ENCODE measurements around the gene CCDC142.

Gene CCDC142

DNA sequence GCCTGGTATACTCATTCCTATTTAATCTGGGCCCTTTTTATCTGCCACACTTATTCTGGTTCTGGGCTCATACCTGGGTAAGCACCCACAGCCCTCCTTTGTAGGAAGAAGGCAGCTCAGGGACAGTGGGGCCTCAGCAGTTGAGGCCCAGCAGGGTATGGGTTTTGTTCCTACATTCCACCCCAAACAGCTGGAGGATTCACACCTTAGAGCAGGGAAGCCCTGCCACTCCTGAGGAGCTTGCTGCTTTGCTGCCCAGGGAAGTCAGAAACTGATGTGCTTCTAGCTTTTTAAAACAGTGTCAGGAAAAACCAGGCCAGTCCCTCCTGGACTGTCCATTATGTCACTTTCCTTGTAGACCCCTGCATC lies 17.8 kb upstream of the CCDC142 start:
- in situ Hi-C loops (cut with MboI; ENCODE audit: low sequenced_read_pairs) = no loop called here

DNA sequence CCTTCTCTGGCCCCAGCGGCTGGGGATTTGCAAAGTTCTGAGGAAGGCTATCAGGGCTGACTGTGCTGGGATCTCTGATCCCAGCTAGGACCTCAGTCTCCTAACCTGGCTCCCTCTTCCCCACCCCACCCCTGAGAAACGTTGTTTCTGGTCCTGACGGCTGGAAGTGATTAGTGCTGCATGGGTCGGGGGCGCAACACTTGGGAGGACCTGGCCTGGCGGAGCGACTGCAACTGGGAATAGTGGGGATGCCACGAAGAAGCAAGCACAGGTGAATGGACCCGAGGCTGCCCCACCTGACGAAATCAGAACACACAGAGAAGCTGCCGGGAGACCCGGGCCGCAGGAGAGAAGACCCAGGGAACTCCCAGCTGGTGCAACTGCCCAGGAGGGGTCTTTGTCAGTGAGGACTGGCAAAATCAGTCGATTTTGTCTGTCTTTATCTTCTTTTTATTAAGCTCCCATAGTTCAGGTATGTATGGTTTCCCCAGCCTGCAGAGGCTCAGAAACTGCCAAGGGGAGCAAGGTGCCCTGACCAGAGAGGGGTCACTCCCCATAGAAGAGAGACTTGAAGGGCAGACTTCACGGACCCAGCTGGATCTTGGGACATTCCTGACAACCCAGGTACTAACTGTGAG lies 17.3 kb upstream of the CCDC142 start:
- in situ Hi-C loops (cut with MboI; ENCODE audit: low sequenced_read_pairs) = loop anchor here (25.0 kb wide), 1 partner anchor 87 kb away; no protein-coding TSS in a partner anchor

DNA sequence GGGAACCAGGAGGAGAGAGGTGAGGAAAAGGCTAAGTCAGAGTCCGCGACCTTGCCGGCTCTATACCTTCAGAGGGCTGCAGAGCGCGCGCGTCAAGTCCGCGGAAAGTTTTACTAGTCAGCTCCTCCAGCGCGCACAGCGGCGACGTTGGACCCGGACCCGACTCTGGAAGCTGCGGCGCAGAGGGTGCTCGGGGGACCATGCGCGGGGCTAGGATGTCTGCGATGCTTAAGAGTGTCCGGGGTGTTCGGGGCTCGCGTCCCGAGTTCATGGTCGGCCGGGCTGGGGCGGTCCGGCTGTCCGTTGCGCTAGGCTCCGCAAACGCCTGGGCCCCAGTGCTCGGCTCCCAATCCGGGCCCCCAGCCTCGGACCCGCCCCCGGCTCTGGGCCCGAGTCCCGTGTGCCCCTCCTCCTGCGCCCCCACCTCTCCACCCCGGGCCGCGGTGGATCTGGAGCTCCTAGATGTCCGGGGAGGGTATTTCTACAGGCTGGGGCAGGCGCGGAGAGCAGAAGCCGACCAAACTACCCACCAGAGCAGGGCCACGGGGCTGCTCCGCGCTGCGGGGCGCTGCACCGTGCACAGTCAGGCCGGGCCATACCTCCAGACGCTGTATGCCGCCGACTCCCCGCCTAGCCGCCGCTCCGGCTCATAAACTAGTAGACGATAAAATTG lies 16.6 kb upstream of the CCDC142 start, which contains the start of gene LBX2:
TSS of gene LBX2 (minus strand) at position 337 of the 673 bp plus-strand sequence. CDS start at position 271, 66 bp downstream.
- in situ Hi-C loops (cut with MboI; ENCODE audit: low sequenced_read_pairs) = loop anchor here (25.0 kb wide), 1 partner anchor 88 kb away; no protein-coding TSS in a partner anchor

DNA sequence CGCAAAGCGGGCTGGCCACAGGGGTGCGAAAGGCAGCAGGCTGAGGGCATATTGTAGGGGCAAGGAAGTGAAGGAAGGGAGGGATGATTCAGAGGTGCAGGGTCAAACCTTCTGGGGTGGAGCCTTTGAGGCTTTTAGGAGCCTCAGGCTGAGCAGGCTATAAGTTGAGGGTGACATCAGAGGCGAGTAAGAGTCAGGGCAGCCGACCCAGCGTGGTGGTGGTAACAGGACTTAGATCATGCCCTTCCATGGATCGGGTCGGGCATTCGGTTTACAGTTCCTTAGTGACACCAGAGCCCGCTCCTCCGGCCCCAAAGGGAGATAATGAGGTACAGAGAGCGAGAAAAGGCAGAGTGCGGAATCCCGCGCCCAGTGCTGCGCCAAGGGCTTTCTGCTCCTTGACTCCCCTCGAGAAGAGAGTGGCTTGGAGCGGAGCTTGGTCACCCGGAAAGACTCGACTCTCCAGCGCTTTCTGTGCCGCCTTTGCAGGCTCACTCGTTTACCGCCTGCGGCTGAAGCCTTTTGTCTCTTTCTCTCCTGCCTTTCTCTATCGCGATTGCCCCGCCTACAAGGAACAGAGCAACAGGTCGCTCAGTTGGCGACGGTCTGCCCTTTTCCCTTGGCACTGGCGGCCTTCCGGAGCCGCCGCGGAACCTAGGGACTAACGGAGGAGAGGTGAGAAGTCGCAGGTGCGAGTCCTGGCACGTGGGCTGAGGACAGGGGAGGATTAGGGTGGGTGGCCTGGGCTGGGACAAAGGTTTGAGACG lies 15.9 kb upstream of the CCDC142 start:
- in situ Hi-C loops (cut with MboI; ENCODE audit: low sequenced_read_pairs) = loop anchor here (25.0 kb wide), 1 partner anchor 89 kb away; no protein-coding TSS in a partner anchor

DNA sequence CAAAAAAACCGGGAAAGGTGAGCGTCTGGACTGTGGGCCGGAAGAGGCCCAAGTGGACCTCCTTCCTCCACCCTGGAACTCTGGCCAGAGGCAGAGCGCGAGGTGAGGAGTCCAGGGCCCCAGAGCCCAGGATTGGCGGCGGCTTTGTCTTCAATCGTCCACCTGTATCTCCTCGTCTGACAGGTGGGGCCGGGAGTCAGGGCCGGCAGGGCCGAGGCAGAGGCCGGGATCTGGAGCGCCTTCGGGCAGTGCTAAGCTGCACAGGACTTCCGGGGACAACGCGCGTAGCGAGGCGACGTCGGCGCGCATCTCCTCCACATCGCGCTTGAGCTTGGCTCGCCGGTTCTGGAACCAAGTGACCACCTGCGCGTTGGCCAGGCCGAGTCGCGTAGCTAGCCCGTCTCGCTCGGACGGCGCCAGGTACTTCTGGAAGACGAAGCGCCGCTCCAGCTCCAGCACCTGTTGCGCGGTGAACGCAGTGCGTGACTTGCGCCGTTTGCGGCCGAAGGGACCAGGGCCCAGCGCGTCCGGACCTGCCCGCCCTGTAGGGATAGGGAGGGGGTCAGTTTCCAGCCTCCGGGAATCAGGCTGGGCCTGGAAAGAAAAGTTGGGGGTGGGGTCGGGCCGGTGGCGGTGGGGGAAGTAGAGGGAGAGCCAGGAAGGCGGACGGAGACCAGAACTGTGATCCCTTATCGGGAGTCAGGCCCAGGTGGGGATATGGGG lies 15.1 kb upstream of the CCDC142 start:
- in situ Hi-C loops (cut with MboI; ENCODE audit: low sequenced_read_pairs) = loop anchor here (25.0 kb wide), 1 partner anchor 89 kb away; no protein-coding TSS in a partner anchor

DNA sequence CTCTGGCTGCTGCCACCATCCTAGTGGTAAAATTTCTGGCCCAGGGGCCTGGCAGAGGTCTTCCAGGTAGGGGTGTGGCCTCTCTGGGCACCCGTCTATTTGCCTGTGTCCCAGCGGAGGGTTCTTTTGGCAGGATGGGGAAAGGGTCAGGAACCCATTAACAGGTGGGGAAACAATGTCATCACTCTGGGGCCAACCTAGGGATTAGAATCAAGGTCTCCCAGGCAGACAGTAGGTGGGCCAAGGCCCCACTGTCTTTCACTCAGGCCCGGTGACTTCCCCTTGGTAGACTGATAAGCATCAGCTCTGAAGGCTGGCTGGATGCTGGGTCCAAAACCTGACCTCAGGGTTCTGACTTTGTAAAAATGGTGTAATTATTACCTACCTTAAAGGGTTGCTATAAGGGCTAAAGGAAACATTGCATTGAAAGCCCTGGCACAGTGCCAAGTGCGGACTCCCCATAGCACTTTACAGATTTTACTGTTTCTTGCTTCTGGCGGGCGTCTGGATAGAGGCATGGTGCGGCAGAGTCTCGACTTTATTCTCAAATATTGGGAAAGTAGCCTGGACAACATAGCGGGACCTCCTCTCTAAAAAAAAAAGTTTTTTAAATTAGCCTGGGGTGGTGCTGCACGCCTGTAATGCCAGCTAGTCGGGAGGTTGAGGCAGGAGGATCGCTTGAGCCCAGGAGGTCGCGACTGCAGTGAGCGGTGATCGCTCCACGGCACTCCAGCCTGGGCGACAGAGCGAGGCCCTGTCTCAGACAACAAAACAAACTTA lies 14.4 kb upstream of the CCDC142 start:
- in situ Hi-C loops (cut with MboI; ENCODE audit: low sequenced_read_pairs) = loop anchor here (25.0 kb wide), 1 partner anchor 90 kb away; no protein-coding TSS in a partner anchor

DNA sequence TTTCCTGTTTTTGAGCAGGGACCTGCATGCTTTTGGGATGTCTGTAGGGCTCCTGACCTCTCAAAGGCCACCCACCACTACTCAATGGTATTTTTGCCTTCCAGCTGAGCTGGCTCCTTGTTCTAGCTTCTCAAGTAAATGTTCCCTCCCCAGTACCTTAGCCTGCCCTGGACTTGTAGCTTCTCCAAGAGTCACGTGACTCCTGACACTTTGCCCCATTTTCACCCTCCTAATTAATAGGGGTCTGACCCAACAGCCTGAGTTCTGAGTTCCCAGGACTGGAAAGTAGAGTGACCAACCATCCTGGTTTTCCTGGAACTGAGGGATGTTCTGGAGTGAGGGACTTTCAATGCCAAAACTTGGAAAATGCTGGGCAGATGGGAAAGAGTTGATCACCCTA lies 12.6 kb upstream of the CCDC142 start:
- in situ Hi-C loops (cut with MboI; ENCODE audit: low sequenced_read_pairs) = loop anchor here (25.0 kb wide), 1 partner anchor 92 kb away; no protein-coding TSS in a partner anchor

DNA sequence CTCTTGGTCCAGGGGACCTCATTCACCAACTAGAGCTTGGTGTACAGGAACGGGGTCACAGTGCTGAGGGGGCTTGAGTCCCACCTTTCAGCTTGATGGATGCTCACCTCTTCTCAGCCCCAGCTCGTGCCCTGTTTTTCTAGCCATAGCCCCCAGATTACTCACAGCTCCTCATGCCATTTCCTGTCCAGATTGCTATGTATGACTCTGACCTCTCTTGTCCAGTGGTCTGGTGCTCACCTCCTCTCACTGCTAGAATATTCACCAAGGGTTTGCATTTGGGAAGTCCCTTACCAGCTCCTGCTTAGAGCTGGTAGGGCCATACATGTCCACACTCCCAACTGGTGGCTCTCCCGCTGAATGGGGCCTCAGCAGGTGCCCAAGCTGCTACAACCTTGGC lies 10.7 kb upstream of the CCDC142 start:
- in situ Hi-C loops (cut with MboI; ENCODE audit: low sequenced_read_pairs) = loop anchor here (25.0 kb wide), 1 partner anchor 94 kb away; no protein-coding TSS in a partner anchor

DNA sequence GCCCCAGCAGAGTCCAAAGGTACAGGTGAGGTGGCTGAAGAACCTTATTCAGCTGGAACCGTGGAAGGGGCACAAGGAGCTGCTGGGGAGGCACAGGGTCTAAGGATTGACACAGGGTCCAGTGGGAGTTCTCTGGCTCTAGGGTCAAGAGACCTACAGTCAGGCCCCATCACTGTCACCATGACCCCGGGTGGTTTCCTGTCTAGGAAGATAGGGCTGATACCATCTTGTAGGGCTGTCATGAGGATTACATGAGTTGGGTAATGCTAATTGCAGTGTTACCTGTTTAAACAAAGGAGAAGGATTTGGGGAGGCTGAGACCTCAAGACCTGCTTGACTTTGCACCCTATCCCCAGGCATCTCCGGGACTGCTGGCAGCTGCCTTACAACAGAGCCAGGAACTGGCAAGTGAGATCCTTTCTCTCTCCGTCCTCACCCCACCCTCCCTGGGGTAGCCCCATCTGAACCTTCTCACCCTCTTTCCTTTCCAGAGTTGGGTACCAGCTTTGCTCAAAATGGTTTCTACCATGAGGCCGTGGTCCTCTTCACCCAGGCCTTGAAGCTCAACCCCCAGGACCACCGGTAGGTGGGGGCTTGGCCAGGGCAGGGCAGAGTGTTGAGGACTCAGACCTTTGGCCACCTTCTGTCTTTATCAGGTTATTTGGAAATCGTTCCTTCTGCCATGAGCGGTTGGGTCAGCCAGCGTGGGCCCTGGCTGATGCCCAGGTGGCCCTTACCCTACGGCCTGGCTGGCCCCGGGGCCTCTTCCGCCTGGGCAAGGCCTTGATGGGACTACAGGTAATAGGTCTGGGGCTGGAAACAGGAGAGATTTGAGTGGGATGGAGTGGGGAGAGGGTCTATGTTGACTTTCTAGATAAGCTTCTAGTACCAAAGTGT lies 9.1 kb upstream of the CCDC142 start:
- in situ Hi-C loops (cut with MboI; ENCODE audit: low sequenced_read_pairs) = loop anchor here (25.0 kb wide), 1 partner anchor 95 kb away; no protein-coding TSS in a partner anchor

DNA sequence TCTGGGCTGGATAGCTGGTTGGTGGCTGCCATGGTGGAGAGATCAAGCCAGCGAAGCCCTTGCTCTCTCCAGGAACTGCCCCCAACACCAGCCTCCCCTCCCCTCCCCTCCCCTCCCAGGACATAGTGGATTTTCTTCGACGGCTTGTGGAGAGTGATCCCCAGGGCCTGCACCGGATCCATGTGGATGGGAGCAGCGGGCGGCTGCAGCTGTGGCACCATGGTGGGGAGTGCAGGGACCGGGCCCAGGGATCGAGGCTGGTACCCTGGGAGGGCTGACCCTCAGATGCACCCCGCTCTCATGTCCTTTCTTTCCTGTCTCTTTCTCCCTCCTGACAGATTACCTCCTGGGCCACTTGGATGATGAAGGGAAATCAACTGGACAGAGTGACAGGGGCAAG lies 7.1 kb upstream of the CCDC142 start:
- in situ Hi-C loops (cut with MboI; ENCODE audit: low sequenced_read_pairs) = loop anchor here (25.0 kb wide), 1 partner anchor 97 kb away; no protein-coding TSS in a partner anchor

DNA sequence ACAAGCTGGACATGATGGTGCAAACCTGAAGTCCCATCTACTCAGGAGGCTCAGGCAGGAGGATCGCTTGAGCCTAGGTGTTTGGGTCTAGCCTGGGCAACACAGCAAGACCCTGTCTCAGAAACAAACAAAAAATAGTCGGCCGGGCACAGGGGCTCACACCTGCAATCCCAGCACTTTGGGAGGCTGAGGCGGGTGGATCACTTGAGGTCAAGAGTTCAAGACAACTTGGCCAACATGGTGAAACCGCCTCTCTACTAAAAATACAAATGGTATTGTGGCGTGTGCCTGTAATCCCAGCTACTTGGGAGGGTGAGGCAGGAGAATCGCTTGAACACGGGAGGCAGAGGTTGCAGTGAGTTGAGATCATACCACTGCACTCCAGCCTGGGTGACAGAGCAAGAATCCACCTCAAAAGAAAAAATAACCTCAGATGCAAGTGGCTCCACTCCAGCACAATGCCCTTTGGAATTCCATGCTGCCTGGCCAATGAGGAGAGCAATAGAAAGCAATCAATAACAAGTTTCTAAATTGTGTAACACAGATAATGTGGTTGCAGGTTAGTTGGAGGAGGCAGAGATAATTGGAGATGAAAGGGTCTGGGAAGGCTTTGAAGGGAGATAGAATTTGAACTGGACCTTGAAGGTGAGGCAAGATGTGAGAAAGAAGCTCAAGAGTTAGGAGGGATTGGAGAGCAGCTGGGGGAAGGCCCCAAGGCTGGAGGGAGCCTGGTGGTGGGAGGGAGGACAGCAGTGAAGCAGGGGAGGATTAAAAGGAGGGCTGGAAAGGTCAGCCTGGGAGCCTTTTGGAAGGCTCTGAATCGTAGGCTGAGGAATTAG lies 6.1 kb upstream of the CCDC142 start:
- in situ Hi-C loops (cut with MboI; ENCODE audit: low sequenced_read_pairs) = loop anchor here (25.0 kb wide), 1 partner anchor 98 kb away; no protein-coding TSS in a partner anchor

DNA sequence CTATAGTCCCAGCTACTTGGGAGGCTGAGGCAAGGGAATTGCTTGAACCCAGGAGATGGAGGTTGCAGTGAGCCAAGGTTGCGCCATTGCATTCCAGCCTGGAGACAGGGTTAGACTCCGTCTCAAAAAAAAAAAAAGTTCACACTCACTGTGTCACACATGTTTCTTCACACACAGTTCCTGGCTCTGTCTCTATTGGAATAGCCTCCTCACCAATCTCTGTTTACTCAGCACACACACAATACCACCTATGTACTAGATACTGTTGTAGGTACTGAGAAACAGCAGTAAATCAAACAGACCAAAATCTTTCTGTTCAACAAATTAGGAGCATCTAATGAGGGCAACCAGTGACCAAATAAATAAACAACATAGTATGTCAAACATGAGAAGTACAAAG lies 3.3 kb upstream of the CCDC142 start:
- in situ Hi-C loops (cut with MboI; ENCODE audit: low sequenced_read_pairs) = loop anchor here (25.0 kb wide), 1 partner anchor 101 kb away; no protein-coding TSS in a partner anchor

DNA sequence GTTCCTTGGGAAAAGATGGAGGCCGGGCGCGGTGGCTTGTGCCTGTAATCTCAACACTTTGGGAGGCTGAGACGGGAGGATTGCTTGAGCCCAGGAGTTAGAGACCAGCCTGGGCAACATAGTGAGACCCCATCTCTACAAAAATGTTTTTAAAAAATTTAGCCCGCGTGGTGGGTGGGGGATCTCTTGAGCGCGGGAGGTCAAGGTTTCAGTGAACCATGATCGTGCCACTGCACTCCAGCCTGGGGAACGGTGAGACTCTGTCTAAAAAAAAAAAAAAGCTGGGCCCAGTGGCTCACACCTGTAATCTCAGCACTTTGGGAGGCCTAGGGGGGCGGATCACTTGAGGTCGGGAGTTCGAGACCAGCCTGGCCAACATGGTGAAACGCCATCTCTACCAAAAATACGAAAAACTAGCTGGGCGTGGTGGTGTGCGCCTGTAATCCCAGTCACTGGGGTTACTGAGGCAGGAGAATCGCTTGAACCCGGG lies 922 bp upstream of the CCDC142 start:
- in situ Hi-C loops (cut with MboI; ENCODE audit: low sequenced_read_pairs) = loop anchor here (25.0 kb wide), 1 partner anchor 104 kb away; no protein-coding TSS in a partner anchor

DNA sequence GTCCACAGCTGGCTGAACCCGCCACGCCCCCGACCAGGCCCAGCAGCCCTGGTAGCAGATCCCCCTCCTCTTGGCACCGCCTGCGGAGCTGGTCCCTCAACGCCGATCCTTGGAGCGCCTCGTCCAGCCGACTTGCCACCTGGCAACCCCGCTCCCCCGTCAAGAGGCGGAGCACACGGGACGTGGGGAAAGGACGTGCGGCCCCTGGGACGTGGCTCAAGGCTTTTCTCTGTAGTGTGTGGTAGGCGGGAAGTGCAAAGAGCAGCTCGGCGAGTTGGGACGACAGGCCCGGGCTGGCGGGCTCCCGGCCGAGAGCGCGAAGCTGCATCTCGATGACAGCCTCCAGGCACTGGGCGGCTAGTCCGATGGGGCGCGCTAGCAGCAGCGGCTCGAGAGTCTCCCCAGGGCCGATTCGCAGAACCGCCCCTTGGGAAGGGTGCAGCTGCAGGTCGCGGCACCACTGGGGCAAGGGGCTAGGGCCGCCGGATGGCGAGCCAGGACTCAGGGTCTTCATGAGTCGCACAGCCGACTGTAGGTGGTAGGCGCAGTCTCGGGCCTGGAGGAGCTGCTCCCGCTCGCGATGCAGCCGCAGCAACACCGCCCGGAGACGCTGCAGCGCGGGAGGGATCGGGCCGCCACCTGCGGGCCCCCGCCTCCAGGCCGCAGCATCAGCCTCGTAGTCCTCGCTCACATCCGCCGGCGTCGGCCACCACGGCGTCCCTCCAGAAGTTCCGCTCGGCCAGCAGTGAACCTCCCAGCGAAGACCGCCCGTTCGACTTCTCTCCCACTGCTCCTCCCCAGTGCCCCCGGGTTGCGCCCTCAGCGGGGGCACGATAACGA lies 617 bp downstream of the CCDC142 start:
- in situ Hi-C loops (cut with MboI; ENCODE audit: low sequenced_read_pairs) = loop anchor here (25.0 kb wide), 1 partner anchor 105 kb away; no protein-coding TSS in a partner anchor

DNA sequence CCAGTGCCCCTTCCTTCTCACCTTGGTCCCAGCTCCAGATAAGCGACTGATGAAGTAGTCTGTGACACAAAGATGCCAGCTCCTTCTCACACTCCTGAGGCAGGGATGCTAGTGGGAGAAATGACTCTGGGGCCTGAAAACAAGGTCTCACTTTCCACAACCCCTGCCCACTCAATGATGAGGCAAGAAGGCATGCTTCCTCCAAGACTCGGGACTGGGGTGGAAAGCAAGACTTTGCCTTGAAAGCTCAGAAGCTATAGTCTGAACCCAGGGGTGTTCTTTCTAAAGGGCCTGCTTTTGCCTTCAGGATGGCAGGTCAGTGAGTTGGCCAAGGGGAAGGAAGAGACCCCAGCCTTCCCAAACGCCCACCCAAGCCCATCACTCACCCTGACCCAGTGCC lies 1.4 kb downstream of the CCDC142 start:
- in situ Hi-C loops (cut with MboI; ENCODE audit: low sequenced_read_pairs) = loop anchor here (25.0 kb wide), 1 partner anchor 106 kb away; no protein-coding TSS in a partner anchor

DNA sequence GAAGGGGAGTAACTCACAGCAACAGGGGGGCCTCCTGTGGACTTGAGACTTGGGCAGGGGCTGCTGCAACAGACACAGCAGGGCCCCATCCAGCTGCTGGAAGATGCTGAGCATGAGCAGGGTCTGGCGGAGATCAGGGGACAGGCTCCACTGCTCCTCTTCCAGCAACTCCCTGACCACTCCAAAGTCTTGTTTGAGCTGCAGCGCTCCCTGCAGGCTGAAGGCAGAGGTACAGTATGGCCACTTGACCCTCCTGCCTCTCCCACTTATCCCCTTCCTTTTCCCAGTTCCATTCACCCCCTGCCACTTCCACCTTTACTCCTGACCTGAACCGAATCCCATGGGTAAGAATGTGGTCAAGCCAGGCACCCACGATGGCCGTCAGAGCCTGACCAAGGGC lies 7.9 kb downstream of the CCDC142 start:
- in situ Hi-C loops (cut with MboI; ENCODE audit: low sequenced_read_pairs) = loop anchor here (25.0 kb wide), 1 partner anchor 112 kb away; no protein-coding TSS in a partner anchor
